Measurements from ENCODE around the gene ALDH4A1. TPM values are rescaled to one million over a fixed set of nuclear protein-coding genes. Genes with fewer than 3 reads are reported as not detected.

The ALDH4A1 gene
- total RNA-seq, 1 experiment from 2014 or later = 31.0 TPM

DNA sequence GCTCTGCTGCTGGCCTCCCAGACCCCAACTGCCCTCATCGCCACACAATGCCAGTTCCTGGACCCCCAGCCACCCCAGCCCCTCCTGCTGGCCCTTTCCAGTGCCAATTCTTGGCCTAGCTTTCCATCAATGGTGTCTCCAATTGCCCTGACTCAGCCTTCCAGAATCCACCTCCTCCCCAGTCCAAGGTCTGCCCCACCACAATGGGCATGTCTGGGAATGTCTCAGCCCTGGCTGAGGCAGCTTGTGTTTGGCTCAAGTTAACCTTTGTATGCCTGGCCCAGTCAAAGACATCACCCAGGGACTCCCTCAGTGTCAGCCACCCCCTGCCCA is 16.4 kb downstream of the ALDH4A1 start:
- no peaks in the 10 kb centered on the region for H3K9me3 Mint-ChIP-seq
- TF ChIP-seq ZNF671 (CRISPR knock-in tag; IDR thresholded peaks at IDR 0.05) = no peak
- TF ChIP-seq SMAD4 (CRISPR knock-in tag; IDR thresholded peaks at IDR 0.05) = no peak
- no peak for TF ChIP-seq GRHL2 (CRISPR knock-in tag; IDR thresholded peaks at IDR 0.05; ENCODE audit: insufficient replicate concordance, severe bottlenecking)
- no peak for TF ChIP-seq MXD4 (CRISPR knock-in tag; IDR thresholded peaks at IDR 0.05; ENCODE audit: borderline replicate concordance)
- TF ChIP-seq TP53 (CRISPR knock-in tag; IDR thresholded peaks at IDR 0.05) = no peak
- TF ChIP-seq IRF2 (CRISPR knock-in tag; IDR thresholded peaks at IDR 0.05; ENCODE audit: borderline replicate concordance, low read depth) = no peak
- no peak overlapping the region for H3K4me3 Mint-ChIP-seq
- H3K36me3 Mint-ChIP-seq = peaks cover 6% of the 10 kb centered on the region; the same call in 1 of the 2 replicates
- POLR2A ChIA-PET = no interaction called here
- DNase-seq (ENCODE audit: low spot score) (no peak), ATAC-seq (no peak)
- CTCF ChIA-PET = interaction anchor here (2.5 to 3.5 kb wide), 3 partner anchors 11 to 27 kb away, joined by 30 to 41 read pairs (median 34); no protein-coding TSS in a partner anchor
- no peaks in the 10 kb centered on the region for H3K4me1 Mint-ChIP-seq
- no peaks in the 10 kb centered on the region for H3K27me3 Mint-ChIP-seq (ENCODE audit: low read depth)
- no peak overlapping the region for H3K27ac Mint-ChIP-seq

DNA sequence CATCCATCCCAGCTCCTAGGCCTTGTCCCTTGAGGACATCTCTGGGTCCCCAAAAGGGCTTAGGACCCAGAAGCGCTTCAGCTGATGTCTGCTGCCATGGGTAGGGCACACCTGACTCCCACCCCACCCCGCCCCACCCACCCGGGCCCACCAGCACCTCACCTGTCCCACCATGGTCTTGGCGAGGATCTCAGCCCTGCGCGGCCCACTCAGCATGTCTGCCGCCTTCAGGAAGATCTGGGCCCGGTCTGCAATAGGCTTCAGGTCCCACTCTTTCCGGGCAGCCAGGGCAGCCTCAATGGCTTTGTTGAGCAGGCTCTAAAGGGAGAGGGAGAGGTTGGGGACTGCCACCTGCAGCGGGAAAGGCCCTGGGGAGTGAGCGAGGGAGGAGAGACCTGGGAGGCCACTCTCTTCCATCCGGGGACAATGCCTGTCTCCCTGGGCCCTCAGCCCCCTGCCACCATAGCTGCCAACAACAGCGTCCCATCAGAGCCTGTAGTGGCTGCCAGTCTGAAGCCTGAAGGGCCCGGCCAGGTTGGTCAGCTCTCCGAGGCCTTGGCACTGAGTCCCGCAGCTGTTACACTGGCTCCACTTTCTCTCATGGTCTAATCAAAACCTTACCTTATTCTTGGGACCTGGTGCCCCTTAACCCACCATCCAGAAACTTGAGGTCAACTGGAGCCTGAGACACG is 16.9 kb downstream of the ALDH4A1 start:
- ChIA-PET POLR2A (no interaction called here), CTCF (interaction anchor here (0.9 to 3.5 kb wide), 11 partner anchors 8 to 310 kb away, joined by 3 to 41 read pairs (median 9); no protein-coding TSS in a partner anchor)
- Mint-ChIP-seq H3K4me1 (no peaks in the 10 kb centered on the region), H3K9me3 (no peaks in the 10 kb centered on the region), H3K4me3 (no peak overlapping the region), H3K27ac (no peak overlapping the region), H3K27me3 (ENCODE audit: low read depth) (no peaks in the 10 kb centered on the region), H3K36me3 (peaks cover 6% of the 10 kb centered on the region; the same call in 1 of the 2 replicates)
- no peak for ATAC-seq
- DNase-seq (ENCODE audit: low spot score) = no peak
- TF ChIP-seq MYBL2 (CRISPR knock-in tag; IDR thresholded peaks at IDR 0.05) (no peak), RELA (CRISPR knock-in tag; IDR thresholded peaks at IDR 0.05; ENCODE audit: borderline replicate concordance) (no peak), CREM (CRISPR knock-in tag; IDR thresholded peaks at IDR 0.05) (no peak), NFE2L1 (CRISPR knock-in tag; IDR thresholded peaks at IDR 0.05) (no peak), ATF1 (CRISPR knock-in tag; IDR thresholded peaks at IDR 0.05) (no peak), ZNF263 (CRISPR knock-in tag; IDR thresholded peaks at IDR 0.05; ENCODE audit: low read depth) (no peak), TCF7 (CRISPR knock-in tag; IDR thresholded peaks at IDR 0.05; ENCODE audit: low read depth) (no peak), SP1 (CRISPR knock-in tag; conservative IDR thresholded peaks at IDR 0.05) (no peak), HMGA2 (CRISPR knock-in tag; IDR thresholded peaks at IDR 0.05) (no peak), ZNF138 (CRISPR knock-in tag; conservative IDR thresholded peaks at IDR 0.05) (no peak), JUN (CRISPR knock-in tag; IDR thresholded peaks at IDR 0.05) (no peak), ZNF423 (CRISPR knock-in tag; IDR thresholded peaks at IDR 0.05) (no peak), ZNF317 (CRISPR knock-in tag; IDR thresholded peaks at IDR 0.05; ENCODE audit: borderline replicate concordance, low read depth) (no peak), GABPB1 (CRISPR knock-in tag; IDR thresholded peaks at IDR 0.05) (no peak), TEAD4 (CRISPR knock-in tag; IDR thresholded peaks at IDR 0.05) (no peak)
- TF ChIP-seq, protein P1, sequence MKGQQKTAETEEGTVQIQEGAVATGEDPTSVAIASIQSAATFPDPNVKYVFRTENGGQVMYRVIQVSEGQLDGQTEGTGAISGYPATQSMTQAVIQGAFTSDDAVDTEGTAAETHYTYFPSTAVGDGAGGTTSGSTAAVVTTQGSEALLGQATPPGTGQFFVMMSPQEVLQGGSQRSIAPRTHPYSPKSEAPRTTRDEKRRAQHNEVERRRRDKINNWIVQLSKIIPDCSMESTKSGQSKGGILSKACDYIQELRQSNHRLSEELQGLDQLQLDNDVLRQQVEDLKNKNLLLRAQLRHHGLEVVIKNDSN (CRISPR knock-in tag; IDR thresholded peaks at IDR 0.05) = no peak
- TF ChIP-seq, protein P2, sequence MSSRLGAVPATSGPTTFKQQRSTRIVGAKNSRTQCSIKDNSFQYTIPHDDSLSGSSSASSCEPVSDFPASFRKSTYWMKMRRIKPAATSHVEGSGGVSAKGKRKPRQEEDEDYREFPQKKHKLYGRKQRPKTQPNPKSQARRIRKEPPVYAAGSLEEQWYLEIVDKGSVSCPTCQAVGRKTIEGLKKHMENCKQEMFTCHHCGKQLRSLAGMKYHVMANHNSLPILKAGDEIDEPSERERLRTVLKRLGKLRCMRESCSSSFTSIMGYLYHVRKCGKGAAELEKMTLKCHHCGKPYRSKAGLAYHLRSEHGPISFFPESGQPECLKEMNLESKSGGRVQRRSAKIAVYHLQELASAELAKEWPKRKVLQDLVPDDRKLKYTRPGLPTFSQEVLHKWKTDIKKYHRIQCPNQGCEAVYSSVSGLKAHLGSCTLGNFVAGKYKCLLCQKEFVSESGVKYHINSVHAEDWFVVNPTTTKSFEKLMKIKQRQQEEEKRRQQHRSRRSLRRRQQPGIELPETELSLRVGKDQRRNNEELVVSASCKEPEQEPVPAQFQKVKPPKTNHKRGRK (CRISPR knock-in tag; IDR thresholded peaks at IDR 0.05; ENCODE audit: borderline replicate concordance) = no peak
- TF ChIP-seq, protein P3, sequence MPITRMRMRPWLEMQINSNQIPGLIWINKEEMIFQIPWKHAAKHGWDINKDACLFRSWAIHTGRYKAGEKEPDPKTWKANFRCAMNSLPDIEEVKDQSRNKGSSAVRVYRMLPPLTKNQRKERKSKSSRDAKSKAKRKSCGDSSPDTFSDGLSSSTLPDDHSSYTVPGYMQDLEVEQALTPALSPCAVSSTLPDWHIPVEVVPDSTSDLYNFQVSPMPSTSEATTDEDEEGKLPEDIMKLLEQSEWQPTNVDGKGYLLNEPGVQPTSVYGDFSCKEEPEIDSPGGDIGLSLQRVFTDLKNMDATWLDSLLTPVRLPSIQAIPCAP (CRISPR knock-in tag; IDR thresholded peaks at IDR 0.05) = no peak
- TF ChIP-seq, protein P4, sequence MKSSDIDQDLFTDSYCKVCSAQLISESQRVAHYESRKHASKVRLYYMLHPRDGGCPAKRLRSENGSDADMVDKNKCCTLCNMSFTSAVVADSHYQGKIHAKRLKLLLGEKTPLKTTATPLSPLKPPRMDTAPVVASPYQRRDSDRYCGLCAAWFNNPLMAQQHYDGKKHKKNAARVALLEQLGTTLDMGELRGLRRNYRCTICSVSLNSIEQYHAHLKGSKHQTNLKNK (CRISPR knock-in tag; IDR thresholded peaks at IDR 0.05) = no peak
